Spleen (tissue), 11 donors: ENCODE measurements around the gene WDR20. TPM values are rescaled to one million over a fixed set of nuclear protein-coding genes. Genes with fewer than 3 reads are reported as not detected.

Experiments used
- DNase-seq: peaks from one replicate; pipeline ENCODE4 v3.0.0-alpha.2; 2020
- H3K27ac ChIP-seq, 8 donors: fragments of 200-600 bp; sonication (generic) in 7 of 8; 1 replicate in 4 of 8; 2 replicates in 4 of 8; pipeline versions ENCODE4 v1.5.0 to v1.8.0; 2016 to 2021; ENCODE audit warnings: inconsistent platforms in 4 of 8, mild to moderate bottlenecking in 4 of 8, moderate library complexity in 1 of 8
- H3K27me3 ChIP-seq, 7 donors: fragments of 200-600 bp; sonication (generic) in 6 of 7; replicated peaks in 1 of 7; 1 replicate in 4 of 7; 2 replicates in 3 of 7; pipeline versions ENCODE4 v1.5.0 to v1.8.0; 2016 to 2021; ENCODE audit warnings: inconsistent platforms in 3 of 7, mild to moderate bottlenecking in 1 of 7
- H3K36me3 ChIP-seq, 6 donors: fragments of 200-600 bp; sonication (generic) in 5 of 6; 1 replicate in 4 of 6; 2 replicates in 2 of 6; pipeline versions ENCODE4 v1.5.0 to v1.8.0; 2016 to 2021; ENCODE audit warnings: inconsistent platforms in 2 of 6
- H3K4me1 ChIP-seq, 6 donors: fragments of 200-600 bp; sonication (generic) in 5 of 6; 1 replicate in 3 of 6; 2 replicates in 3 of 6; pipeline versions ENCODE4 v1.5.0 to v1.8.0; 2016 to 2021; ENCODE audit warnings: inconsistent platforms in 3 of 6
- H3K4me3 ChIP-seq, 8 donors: fragments of 200-600 bp; sonication (generic) in 7 of 8; 1 replicate in 4 of 8; 2 replicates in 4 of 8; pipeline versions ENCODE4 v1.5.0 to v1.8.0; 2016 to 2021; ENCODE audit warnings: inconsistent platforms in 4 of 8, mild to moderate bottlenecking in 4 of 8, moderate library complexity in 2 of 8
- H3K9me3 ChIP-seq, 8 donors: fragments of 200-600 bp; sonication (generic) in 7 of 8; 1 replicate in 4 of 8; 2 replicates in 4 of 8; pipeline versions ENCODE4 v1.5.0 to v1.8.0; 2016 to 2021; ENCODE audit warnings: inconsistent platforms in 4 of 8
- POLR2A ChIP-seq, 3 donors: fragments of 450-650 bp; IDR thresholded peaks; one replicate each; pipeline ENCODE4 v1.5.1; 2017; ENCODE audit warnings: antibody characterized with exemption in 3 of 3, mild to moderate bottlenecking in 1 of 3
- POLR2AphosphoS5 ChIP-seq, 3 donors: sonication (generic); formaldehyde crosslinking; IDR thresholded peaks; one replicate each; pipeline ENCODE4 v1.5.1; 2017; ENCODE audit warnings: antibody characterized with exemption in 3 of 3
- WGBS, 5 donors: extraction: QIAGEN DNeasy Blood & Tissue Kit in 3 of 5; methylation state at CpG; one replicate each; pipeline versions ENCODE4 v1.1.5 to v1.1.7; 2013 to 2018; 5-methylcytosine and 5-hydroxymethylcytosine counted together
- intact Hi-C: fragments of 100-400 bp; cut with DNase I; formaldehyde crosslinking; loops from one replicate; pipeline ENCODE4 v1.15.0; 2023; ENCODE audit warnings: low total_unique reads
- polyA plus RNA-seq, 3 donors: library from polyadenylated mRNA; stranded (reverse); fragments of 200-250 nt; gene quantifications; one replicate each; pipeline ENCODE4 v1.2.1, GENCODE V29; 2013
- total RNA-seq, 7 donors: library from RNA; depleted of rRNA in 3 of 7; stranded (reverse); fragments of >200 nt in 3 of 7; fragmentation: NEBNext Ultra II Directional in 4 of 7; extraction: Animal tissue kit (Norgen Biotek cat#: 25700) in 4 of 7; gene quantifications; one replicate each; pipeline versions ENCODE4 v1.1.0 to v1.2.1, GENCODE V29; 2016 to 2021
- TF ChIP-seq, protein P1 (sequence below), 11 experiments: fragments of 200-600 bp in 7 of 11; fragments of 450-650 bp in 4 of 11; sonication (generic) in 4 of 11; IDR thresholded peaks in 8 of 11; conservative IDR thresholded peaks in 3 of 11; 1 replicate in 7 of 11; 2 replicates in 4 of 11; pipeline versions ENCODE4 v1.4.0 to v1.8.0; 2016 to 2021; ENCODE audit warnings: antibody characterized with exemption in 11 of 11, inconsistent platforms in 4 of 11, mild to moderate bottlenecking in 1 of 11
- donor health status: healthy with polysubstance abuse.
- donor health status: DM: no; HTN: no; CAD: no; lungs with moderate emphysema.
- donor health status: DM: no; HTN: no; CAD: no.
- donor health status: Bipolar disorder and iron deficiency.
- donor health status: healthy.
- donor health status: DM: no; HTN: no; CAD: no.
- donor health status: DM: yes; HTN: yes; CAD: no.

Gene WDR20
- total and polyA plus RNA-seq, 10 donors = 8.7 to 40.8 (median 28.2) TPM

DNA sequence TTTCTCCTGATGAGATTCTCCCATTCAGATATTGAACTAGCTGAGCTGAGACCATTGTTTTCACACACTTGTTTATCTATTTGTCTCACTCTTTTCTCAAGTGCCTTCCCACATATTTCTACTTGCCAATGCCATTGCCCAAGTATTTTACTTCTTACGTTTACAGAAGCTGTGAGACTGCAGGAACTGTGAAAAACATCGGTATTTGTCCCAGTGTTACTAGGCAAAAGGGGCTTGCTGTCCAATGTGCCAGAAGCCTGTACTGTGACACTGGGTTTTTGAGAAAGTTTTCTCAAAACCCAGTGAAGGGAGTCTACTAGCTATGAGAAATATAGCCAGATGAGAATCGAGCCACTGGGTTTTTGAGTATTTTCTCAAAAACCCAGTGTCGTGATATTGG is 37.5 kb downstream of the WDR20 start:
- intact Hi-C loops = no loop called here
- TF ChIP-seq POLR2AphosphoS5 (IDR thresholded peaks at IDR 0.05) = no peak
- Histone ChIP-seq H3K27me3 (no peaks in the 10 kb centered on the region), H3K4me3 (no peak overlapping the region), H3K4me1 (peaks cover 0 to 48% (median 16%) of the 10 kb centered on the region in 6 donors), H3K36me3 (peaks cover 0 to 8% (median 0%) of the 10 kb centered on the region in 6 donors), H3K27ac (no peak overlapping the region), H3K9me3 (no peaks in the 10 kb centered on the region)
- 88 to 94% (median 93%) methylated on average over 4 of the region's 4 CpGs for WGBS, 5 donors
- DNase-seq = no peak

DNA sequence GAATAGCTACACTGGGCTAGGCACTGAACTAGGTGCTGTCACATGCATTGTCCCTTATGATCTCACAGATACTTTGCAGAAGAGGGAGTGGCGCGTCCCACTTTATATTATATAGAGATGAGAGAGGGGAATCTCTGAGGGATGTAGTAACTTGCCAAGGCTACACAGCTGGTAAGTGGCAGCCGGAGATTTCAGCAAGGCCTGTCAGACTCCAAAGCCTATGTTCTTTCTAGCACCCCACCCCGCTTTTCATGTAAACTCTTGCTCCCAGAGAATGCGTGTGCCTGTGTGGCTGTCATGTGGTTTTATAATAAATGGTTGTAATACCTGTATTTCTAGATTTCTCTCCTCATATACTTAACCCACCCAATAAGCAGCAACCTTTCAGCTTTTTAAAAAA is 39.1 kb downstream of the WDR20 start:
- Histone ChIP-seq H3K27ac (no peak overlapping the region), H3K9me3 (no peaks in the 10 kb centered on the region), H3K4me3 (no peak overlapping the region), H3K27me3 (no peaks in the 10 kb centered on the region), H3K4me1 (peaks cover 4 to 65% (median 26%) of the 10 kb centered on the region in 6 donors), H3K36me3 (peaks cover 0 to 8% (median 0%) of the 10 kb centered on the region in 6 donors)
- WGBS, 5 donors = 91 to 98% (median 97%) methylated on average over 5 of the region's 5 CpGs
- no peak for DNase-seq
- intact Hi-C loops = no loop called here
- TF ChIP-seq, protein P1, sequence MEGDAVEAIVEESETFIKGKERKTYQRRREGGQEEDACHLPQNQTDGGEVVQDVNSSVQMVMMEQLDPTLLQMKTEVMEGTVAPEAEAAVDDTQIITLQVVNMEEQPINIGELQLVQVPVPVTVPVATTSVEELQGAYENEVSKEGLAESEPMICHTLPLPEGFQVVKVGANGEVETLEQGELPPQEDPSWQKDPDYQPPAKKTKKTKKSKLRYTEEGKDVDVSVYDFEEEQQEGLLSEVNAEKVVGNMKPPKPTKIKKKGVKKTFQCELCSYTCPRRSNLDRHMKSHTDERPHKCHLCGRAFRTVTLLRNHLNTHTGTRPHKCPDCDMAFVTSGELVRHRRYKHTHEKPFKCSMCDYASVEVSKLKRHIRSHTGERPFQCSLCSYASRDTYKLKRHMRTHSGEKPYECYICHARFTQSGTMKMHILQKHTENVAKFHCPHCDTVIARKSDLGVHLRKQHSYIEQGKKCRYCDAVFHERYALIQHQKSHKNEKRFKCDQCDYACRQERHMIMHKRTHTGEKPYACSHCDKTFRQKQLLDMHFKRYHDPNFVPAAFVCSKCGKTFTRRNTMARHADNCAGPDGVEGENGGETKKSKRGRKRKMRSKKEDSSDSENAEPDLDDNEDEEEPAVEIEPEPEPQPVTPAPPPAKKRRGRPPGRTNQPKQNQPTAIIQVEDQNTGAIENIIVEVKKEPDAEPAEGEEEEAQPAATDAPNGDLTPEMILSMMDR (IDR thresholded peaks at IDR 0.05 in 8 of 11, conservative IDR thresholded peaks at IDR 0.05 in 3 of 11) = no peak
- TF ChIP-seq POLR2AphosphoS5 (IDR thresholded peaks at IDR 0.05) (no peak), POLR2A (IDR thresholded peaks at IDR 0.05) (no peak)

DNA sequence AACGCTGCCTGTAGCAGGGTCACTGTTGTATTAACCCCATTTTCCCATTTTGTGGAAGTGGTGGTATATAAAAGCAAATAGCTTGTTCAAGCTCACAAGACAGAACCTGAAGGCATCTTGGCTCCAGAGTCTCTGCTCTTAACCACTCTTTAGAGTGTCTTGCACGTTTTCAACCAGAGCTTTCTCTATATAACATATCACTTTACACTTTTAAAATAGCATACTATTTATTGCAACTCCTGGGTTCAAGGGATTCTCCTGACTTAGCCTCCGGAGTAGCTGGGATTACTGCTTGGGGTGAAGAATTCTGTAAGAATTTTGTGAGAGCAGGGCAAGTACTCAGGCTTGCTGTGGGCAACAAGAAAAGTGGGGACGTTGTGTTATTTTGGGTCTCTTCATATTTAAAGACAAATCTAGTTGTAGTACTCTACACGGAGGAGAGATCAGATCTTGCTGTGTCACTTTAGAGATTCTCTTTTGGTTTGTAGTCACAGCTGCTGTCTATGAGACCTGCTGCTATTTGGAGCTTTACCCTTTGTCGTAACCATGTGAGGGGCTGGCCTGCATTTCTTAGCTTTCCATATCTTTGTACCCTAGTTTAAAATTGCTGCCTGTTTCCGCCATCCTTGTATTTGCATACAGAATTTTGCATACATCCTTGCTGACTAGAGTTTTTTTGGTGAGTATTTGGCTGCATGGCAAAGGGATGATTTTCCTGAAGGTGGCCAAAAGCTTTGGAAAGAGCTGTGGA is 40.7 kb downstream of the WDR20 start:
- WGBS, 5 donors = 66 to 82% (median 71%) methylated on average over 7 of the region's 7 CpGs
- H3K9me3 ChIP-seq = no peaks in the 10 kb centered on the region
- H3K27ac ChIP-seq = no peak overlapping the region
- H3K4me3 ChIP-seq = no peak overlapping the region
- DNase-seq = no peak
- TF ChIP-seq POLR2AphosphoS5 (IDR thresholded peaks at IDR 0.05) (no peak), POLR2A (IDR thresholded peaks at IDR 0.05) (no peak)
- TF ChIP-seq, protein P1 (IDR thresholded peaks at IDR 0.05 in 8 of 11, conservative IDR thresholded peaks at IDR 0.05 in 3 of 11) = no peak
- intact Hi-C loops = no loop called here
- peaks cover 0 to 8% (median 0%) of the 10 kb centered on the region in 6 donors for H3K36me3 ChIP-seq
- no peaks in the 10 kb centered on the region for H3K27me3 ChIP-seq
- H3K4me1 ChIP-seq = peaks cover 4 to 81% (median 36%) of the 10 kb centered on the region in 6 donors

DNA sequence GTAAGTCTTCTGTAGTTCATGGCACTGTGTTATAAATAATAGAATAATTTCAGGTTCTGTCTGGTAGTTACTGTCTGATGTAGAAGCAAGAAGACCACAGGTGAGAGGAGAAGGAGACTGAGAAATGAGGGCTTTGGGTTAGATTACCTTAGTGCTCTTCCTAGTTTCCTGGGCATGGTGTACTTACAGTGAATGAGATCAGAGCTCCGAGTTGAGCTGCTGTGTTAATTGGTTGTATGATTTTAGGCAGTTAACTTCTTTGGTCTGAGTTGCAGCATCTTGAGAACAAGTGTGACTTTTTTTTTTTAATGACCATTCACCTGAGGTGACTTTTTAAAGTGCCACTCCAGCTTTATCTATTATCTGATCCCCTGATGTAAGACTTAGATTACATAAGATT is 41.5 kb downstream of the WDR20 start:
- 74 to 86% (median 79%) methylated on average over 1 of the region's 1 CpG for WGBS, 5 donors
- Histone ChIP-seq H3K4me1 (peaks cover 4 to 84% (median 38%) of the 10 kb centered on the region in 6 donors), H3K9me3 (no peaks in the 10 kb centered on the region), H3K27me3 (no peaks in the 10 kb centered on the region), H3K4me3 (no peak overlapping the region), H3K36me3 (peaks cover 0 to 8% (median 0%) of the 10 kb centered on the region in 6 donors), H3K27ac (no peak overlapping the region)
- DNase-seq = no peak
- intact Hi-C loops = no loop called here
- TF ChIP-seq, protein P1 (IDR thresholded peaks at IDR 0.05 in 8 of 11, conservative IDR thresholded peaks at IDR 0.05 in 3 of 11) = no peak
- no peak for TF ChIP-seq POLR2A (IDR thresholded peaks at IDR 0.05)
- no peak for TF ChIP-seq POLR2AphosphoS5 (IDR thresholded peaks at IDR 0.05)
